Endothelial cell of umbilical vein (primary cell): Measurements from ENCODE around the gene SPRYD3. TPM values are rescaled to one million over a fixed set of nuclear protein-coding genes. Genes with fewer than 3 reads are reported as not detected.

Source experiments
- BruUV-seq: library from RNA; stranded (reverse); fragments of 400-500 nt; replicated peaks from 2 replicates; lab custom pipeline; 2021; lab: Mats Ljungman, UMichigan
- CTCF ChIA-PET: fragments of 300-600, 350-600 bp; sonication (Branson Sonifier 250); formaldehyde crosslinking; loops from one replicate; lab custom pipeline; 2021; ENCODE audit warnings: antibody characterized with exemption, inconsistent platforms; lab: Charles Lee
- POLR2A ChIA-PET: fragments of 300-600, 350-600 bp; sonication (Branson Sonifier 250); formaldehyde crosslinking; loops from one replicate; lab custom pipeline; 2021; ENCODE audit warnings: antibody characterized with exemption, inconsistent platforms; lab: Charles Lee
- DNase-seq: peaks from one replicate; pipeline ENCODE4 v3.0.0-alpha.2; 2011; ENCODE audit warnings: low read depth, low spot score
- FAIRE-seq: peaks from 2 replicates; lab custom pipeline; 2011; peaks lifted over from hg19 to GRCh38; lab: Jason Lieb, UNC
- H2AFZ ChIP-seq: 2 replicates; pipeline ENCODE4 v1.6.0; 2012; ENCODE audit warnings: low read depth, low read length, control low read depth, inconsistent platforms
- H3K27ac ChIP-seq: 2 replicates; pipeline ENCODE4 v1.5.1; 2011; ENCODE audit warnings: low read depth, mild to moderate bottlenecking, control low read depth, low read length, moderate library complexity; ENCODE audit not compliant: insufficient read depth
- H3K27me3 ChIP-seq, 2 experiments: 2 replicates each; pipeline versions ENCODE4 v1.6.0 to v1.6.1; 2011; ENCODE audit warnings: low read length in 2 of 2, mixed read lengths in 1 of 2; ENCODE audit not compliant: control insufficient read depth in 2 of 2, insufficient read depth in 2 of 2
- H3K36me3 ChIP-seq, 2 experiments: 2 replicates in 1 of 2; 3 replicates in 1 of 2; pipeline ENCODE4 v1.5.1; 2011; ENCODE audit warnings: low read length in 2 of 2, mild to moderate bottlenecking in 1 of 2, moderate library complexity in 1 of 2; ENCODE audit not compliant: control insufficient read depth in 2 of 2, insufficient read depth in 2 of 2; ENCODE audit errors: extremely low read depth in 1 of 2
- H3K4me1 ChIP-seq: 3 replicates; pipeline ENCODE4 v1.5.1; 2011; ENCODE audit warnings: mild to moderate bottlenecking, low read length; ENCODE audit not compliant: control insufficient read depth, insufficient read depth; ENCODE audit errors: extremely low read depth
- H3K4me2 ChIP-seq: 2 replicates; pipeline ENCODE4 v1.6.1; 2011; ENCODE audit warnings: low read length, control low read depth, mixed read lengths; ENCODE audit not compliant: insufficient read depth
- H3K4me3 ChIP-seq, 3 experiments: fragments of 200-600 bp in 1 of 3; sonication (generic), shearing (Covaris generic) in 1 of 3; replicated peaks in 1 of 3; 2 replicates each; pipeline ENCODE4 v1.5.1; 2011 to 2016; ENCODE audit warnings: control low read depth in 3 of 3, low read length in 3 of 3, mild to moderate bottlenecking in 2 of 3, inconsistent platforms in 1 of 3, low read depth in 1 of 3, moderate library complexity in 1 of 3; ENCODE audit not compliant: insufficient read depth in 1 of 3
- H3K79me2 ChIP-seq: 2 replicates; pipeline ENCODE4 v1.6.0; 2012; ENCODE audit warnings: low read length, inconsistent platforms; ENCODE audit not compliant: control insufficient read depth, insufficient read depth
- H3K9ac ChIP-seq: replicated peaks from 2 replicates; pipeline ENCODE3; 2011; ENCODE audit warnings: low read length, control low read depth; ENCODE audit not compliant: insufficient read depth; ENCODE audit errors: extremely low read depth
- H3K9me1 ChIP-seq: replicated peaks from 3 replicates; pipeline ENCODE4 v1.6.0; 2011; ENCODE audit warnings: mild to moderate bottlenecking, low read length; ENCODE audit not compliant: control insufficient read depth, insufficient read depth; ENCODE audit errors: extremely low read depth
- H3K9me3 ChIP-seq: replicated peaks from 2 replicates; pipeline ENCODE4 v1.5.1; 2012; ENCODE audit warnings: low read length, inconsistent platforms; ENCODE audit not compliant: control insufficient read depth, insufficient read depth
- H4K20me1 ChIP-seq: replicated peaks from 2 replicates; pipeline ENCODE3; 2011; ENCODE audit warnings: mild to moderate bottlenecking, low read length; ENCODE audit not compliant: control insufficient read depth, insufficient read depth; ENCODE audit errors: extremely low read depth
- EZH2 ChIP-seq: IDR thresholded peaks from 2 replicates; pipeline ENCODE4 v1.6.1; 2012; ENCODE audit warnings: borderline replicate concordance, low read depth, mild to moderate bottlenecking, moderate library complexity, low read length, inconsistent platforms; ENCODE audit not compliant: severe bottlenecking
- FOS ChIP-seq: IDR thresholded peaks from 2 replicates; pipeline ENCODE4 v1.6.1; 2011; ENCODE audit warnings: mild to moderate bottlenecking, low read length, moderate library complexity, borderline replicate concordance; ENCODE audit not compliant: insufficient read depth
- GATA2 ChIP-seq: IDR thresholded peaks from 2 replicates; pipeline ENCODE4 v1.7.0; 2011; ENCODE audit warnings: low read depth, mild to moderate bottlenecking, moderate library complexity, mixed read lengths, low read length; ENCODE audit not compliant: insufficient read length, insufficient read depth
- JUN ChIP-seq: IDR thresholded peaks from 2 replicates; pipeline ENCODE4 v1.6.1; 2011; ENCODE audit warnings: borderline replicate concordance, low read depth; ENCODE audit not compliant: insufficient read length, insufficient read depth
- MYC ChIP-seq: IDR thresholded peaks from one replicate; pipeline ENCODE4 v1.6.1; 2011; ENCODE audit warnings: mild to moderate bottlenecking, low read depth, low read length
- POLR2A ChIP-seq: IDR thresholded peaks from 2 replicates; pipeline ENCODE4 v1.6.1; 2012; ENCODE audit warnings: low read depth, mild to moderate bottlenecking, control low read depth, low read length
- POLR2AphosphoS5 ChIP-seq: IDR thresholded peaks from 2 replicates; pipeline ENCODE4 v1.6.1; 2012; ENCODE audit warnings: low read depth, mild to moderate bottlenecking, control low read depth, low read length, moderate library complexity; ENCODE audit not compliant: insufficient read depth
- dilution Hi-C: fragments of 300-500 bp; cut with MboI; formaldehyde crosslinking; loops from one replicate; pipeline ENCODE4 v1.15.0; 2019; ENCODE audit warnings: low sequenced_read_pairs; ENCODE audit not compliant: extremely low pct_ligation_motif_present
- intact Hi-C: fragments of 100-400 bp; cut with micrococcal nuclease; formaldehyde crosslinking; loops from one replicate; pipeline ENCODE4 v1.10.0; 2022
- polyA plus RNA-seq, 4 experiments: library from polyadenylated mRNA; depleted of rRNA in 3 of 4; stranded (reverse) in 3 of 4; unstranded in 1 of 4; fragments of >200 nt; gene quantifications; 2 replicates each; pipeline versions ENCODE4 v1.2.1 to v1.2.3, GENCODE V29; 2011 to 2012; ENCODE audit warnings: missing spikeins in 1 of 4
- total RNA-seq: library from RNA; stranded (reverse); gene quantifications from 2 replicates; pipeline ENCODE4 v1.2.3, GENCODE V29; 2021
- TF ChIP-seq, protein P1 (sequence below), 2 donors: IDR thresholded peaks; 1 replicate in 1 of 2; 2 replicates in 1 of 2; pipeline ENCODE4 v1.5.1; 2011; ENCODE audit warnings: low read length in 2 of 2, mild to moderate bottlenecking in 2 of 2, moderate library complexity in 2 of 2, control low read depth in 1 of 2, inconsistent platforms in 1 of 2, low read depth in 1 of 2; ENCODE audit not compliant: insufficient read depth in 1 of 2; ENCODE audit errors: extremely low read depth in 1 of 2
- TF ChIP-seq, protein P2 (sequence below): IDR thresholded peaks from 2 replicates; pipeline ENCODE4 v1.6.1; 2011; ENCODE audit not compliant: insufficient read depth, insufficient read length

Gene SPRYD3
- total and polyA plus RNA-seq, 2 donors (not counting 3 experiments of a cell fraction or from before 2014, with no cell fraction given), result 38.6 to 39.2 TPM

DNA sequence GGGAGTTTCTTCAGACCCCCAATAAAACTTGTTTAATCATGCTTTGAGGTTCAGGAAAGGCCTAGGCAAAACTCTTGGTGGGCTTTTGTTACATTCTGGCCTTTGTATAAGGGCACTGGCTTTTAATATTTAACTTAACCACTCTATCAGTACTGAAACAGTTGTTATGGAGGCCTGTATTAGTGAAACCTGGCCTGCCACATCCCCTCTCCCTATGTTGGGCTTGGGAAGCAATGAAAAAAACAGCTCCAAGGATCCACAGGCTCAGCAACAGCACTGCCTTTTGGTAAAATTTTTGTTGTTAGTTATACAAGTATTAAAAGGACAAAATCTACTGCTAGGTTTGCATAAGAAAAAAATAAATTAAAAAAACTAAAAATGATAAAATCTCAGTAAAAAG, 34.8 kb upstream of the SPRYD3 start:
- CTCF ChIA-PET, result interaction anchor here (1.0 kb wide), 1 partner anchor 46 kb away, joined by 3 read pairs; no protein-coding TSS in a partner anchor
- dilution Hi-C loops (no loop called here), intact Hi-C loops (no loop called here)
- Histone ChIP-seq H3K9me3 (no peaks in the 10 kb centered on the region), H2AFZ (no peak overlapping the region), H3K27ac (no peak overlapping the region), H3K9me1 (no peaks in the 10 kb centered on the region), H3K4me3 (no peak overlapping the region), H3K27me3 (no peaks in the 10 kb centered on the region), H3K79me2 (no peaks in the 10 kb centered on the region), H3K4me2 (no peak overlapping the region), H3K36me3 (no peaks in the 10 kb centered on the region), H3K4me1 (no peaks in the 10 kb centered on the region), H3K9ac (no peak overlapping the region), H4K20me1 (no peaks in the 10 kb centered on the region)
- DNase-seq, result no peak
- FAIRE-seq, result no peak
- no TSS peak for BruUV-seq
- TF ChIP-seq FOS (no peak), POLR2A (no peak), GATA2 (no peak), EZH2 (no peak), POLR2AphosphoS5 (no peak), MYC (no peak), JUN (no peak)
- TF ChIP-seq, protein P1, sequence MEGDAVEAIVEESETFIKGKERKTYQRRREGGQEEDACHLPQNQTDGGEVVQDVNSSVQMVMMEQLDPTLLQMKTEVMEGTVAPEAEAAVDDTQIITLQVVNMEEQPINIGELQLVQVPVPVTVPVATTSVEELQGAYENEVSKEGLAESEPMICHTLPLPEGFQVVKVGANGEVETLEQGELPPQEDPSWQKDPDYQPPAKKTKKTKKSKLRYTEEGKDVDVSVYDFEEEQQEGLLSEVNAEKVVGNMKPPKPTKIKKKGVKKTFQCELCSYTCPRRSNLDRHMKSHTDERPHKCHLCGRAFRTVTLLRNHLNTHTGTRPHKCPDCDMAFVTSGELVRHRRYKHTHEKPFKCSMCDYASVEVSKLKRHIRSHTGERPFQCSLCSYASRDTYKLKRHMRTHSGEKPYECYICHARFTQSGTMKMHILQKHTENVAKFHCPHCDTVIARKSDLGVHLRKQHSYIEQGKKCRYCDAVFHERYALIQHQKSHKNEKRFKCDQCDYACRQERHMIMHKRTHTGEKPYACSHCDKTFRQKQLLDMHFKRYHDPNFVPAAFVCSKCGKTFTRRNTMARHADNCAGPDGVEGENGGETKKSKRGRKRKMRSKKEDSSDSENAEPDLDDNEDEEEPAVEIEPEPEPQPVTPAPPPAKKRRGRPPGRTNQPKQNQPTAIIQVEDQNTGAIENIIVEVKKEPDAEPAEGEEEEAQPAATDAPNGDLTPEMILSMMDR (IDR thresholded peaks at IDR 0.05; ENCODE audit: extremely low read depth in 1 of 2, insufficient read depth in 1 of 2, low read depth in 1 of 2, low read length in 2 of 2), result no peak
- TF ChIP-seq, protein P2, sequence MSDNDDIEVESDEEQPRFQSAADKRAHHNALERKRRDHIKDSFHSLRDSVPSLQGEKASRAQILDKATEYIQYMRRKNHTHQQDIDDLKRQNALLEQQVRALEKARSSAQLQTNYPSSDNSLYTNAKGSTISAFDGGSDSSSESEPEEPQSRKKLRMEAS, result no peak
- POLR2A ChIA-PET, result no interaction called here
